ENCODE results near the gene PXMP2.

- TF ChIP-seq CTCF (IDR thresholded peaks at IDR 0.05) = no peak
- TF ChIP-seq POLR2A (IDR thresholded peaks at IDR 0.05) = no peak
Observed at GRCh38 chr12:132729541-132730320, 42.3 kb downstream of the PXMP2 start.

Data from uterus (tissue), 2 donors.